IPS-15b (cell line): ENCODE results near the gene ENO4.

Experiments used
- H3K27me3 ChIP-seq: one replicate; pipeline ENCODE4 v1.6.1; 2013; ENCODE audit warnings: low read length; ENCODE audit not compliant: control insufficient read depth, insufficient read depth
- H3K36me3 ChIP-seq: one replicate; pipeline ENCODE4 v1.6.1; 2013; ENCODE audit warnings: low read length; ENCODE audit not compliant: control insufficient read depth, insufficient read depth
- H3K4me1 ChIP-seq: one replicate; pipeline ENCODE4 v1.6.1; 2013; ENCODE audit warnings: mild to moderate bottlenecking, low read length; ENCODE audit not compliant: control insufficient read depth, insufficient read depth
- H3K4me3 ChIP-seq: one replicate; pipeline ENCODE4 v1.5.1; 2013; ENCODE audit warnings: low read depth, low read length
- H3K9ac ChIP-seq: one replicate; pipeline ENCODE4 v1.6.1; 2013; ENCODE audit warnings: low read depth, mild to moderate bottlenecking, low read length
- H3K9me3 ChIP-seq: one replicate; pipeline ENCODE4 v1.6.1; 2013; ENCODE audit warnings: mild to moderate bottlenecking, low read length; ENCODE audit not compliant: control insufficient read depth, insufficient read depth

ENO4 gene

GRCh38 chr10:116815641-116816415 lies 33.5 kb upstream of the ENO4 start:
- H3K4me3 ChIP-seq, result no peak overlapping the region
- peaks cover 2% of the 10 kb centered on the region for H3K27me3 ChIP-seq
- no peaks in the 10 kb centered on the region for H3K9me3 ChIP-seq
- H3K9ac ChIP-seq, result no peak overlapping the region
- H3K4me1 ChIP-seq, result no peaks in the 10 kb centered on the region
- H3K36me3 ChIP-seq, result no peaks in the 10 kb centered on the region

- no peaks in the 10 kb centered on the region for H3K4me1 ChIP-seq
- H3K9ac ChIP-seq, result no peak overlapping the region
- H3K4me3 ChIP-seq, result no peak overlapping the region
- H3K9me3 ChIP-seq, result no peaks in the 10 kb centered on the region
- H3K36me3 ChIP-seq, result no peaks in the 10 kb centered on the region
- H3K27me3 ChIP-seq, result no peaks in the 10 kb centered on the region
Observed at GRCh38 chr10:116817178-116817577, 32.1 kb upstream of the ENO4 start.

GRCh38 chr10:116817780-116818343 lies 31.4 kb upstream of the ENO4 start:
- H3K4me3 ChIP-seq, result no peak overlapping the region
- H3K36me3 ChIP-seq, result no peaks in the 10 kb centered on the region
- no peaks in the 10 kb centered on the region for H3K4me1 ChIP-seq
- H3K27me3 ChIP-seq, result no peaks in the 10 kb centered on the region
- H3K9me3 ChIP-seq, result no peaks in the 10 kb centered on the region
- H3K9ac ChIP-seq, result no peak overlapping the region

GRCh38 chr10:116819999-116820677 lies 29.2 kb upstream of the ENO4 start:
- Histone ChIP-seq H3K36me3 (no peaks in the 10 kb centered on the region), H3K9me3 (no peaks in the 10 kb centered on the region), H3K4me3 (no peak overlapping the region), H3K9ac (no peak overlapping the region), H3K4me1 (no peaks in the 10 kb centered on the region), H3K27me3 (no peaks in the 10 kb centered on the region)

GRCh38 chr10:116825901-116826300 lies 23.4 kb upstream of the ENO4 start:
- Histone ChIP-seq H3K4me3 (no peak overlapping the region), H3K36me3 (no peaks in the 10 kb centered on the region), H3K9ac (no peak overlapping the region), H3K27me3 (no peaks in the 10 kb centered on the region), H3K4me1 (peaks cover 16% of the 10 kb centered on the region), H3K9me3 (no peaks in the 10 kb centered on the region)

- Histone ChIP-seq H3K36me3 (no peaks in the 10 kb centered on the region), H3K4me3 (no peak overlapping the region), H3K9me3 (no peaks in the 10 kb centered on the region), H3K27me3 (no peaks in the 10 kb centered on the region), H3K4me1 (peaks cover 16% of the 10 kb centered on the region), H3K9ac (no peak overlapping the region)
Observed at GRCh38 chr10:116826803-116827202, 22.5 kb upstream of the ENO4 start.

GRCh38 chr10:116827214-116827671 lies 22.1 kb upstream of the ENO4 start:
- peaks cover 16% of the 10 kb centered on the region for H3K4me1 ChIP-seq
- no peak overlapping the region for H3K9ac ChIP-seq
- no peaks in the 10 kb centered on the region for H3K9me3 ChIP-seq
- H3K36me3 ChIP-seq, result no peaks in the 10 kb centered on the region
- H3K27me3 ChIP-seq, result no peaks in the 10 kb centered on the region
- no peak overlapping the region for H3K4me3 ChIP-seq

- H3K9ac ChIP-seq, result no peak overlapping the region
- no peaks in the 10 kb centered on the region for H3K9me3 ChIP-seq
- no peaks in the 10 kb centered on the region for H3K27me3 ChIP-seq
- H3K4me1 ChIP-seq, result peaks cover 16% of the 10 kb centered on the region
- no peaks in the 10 kb centered on the region for H3K36me3 ChIP-seq
- no peak overlapping the region for H3K4me3 ChIP-seq
Observed at GRCh38 chr10:116828116-116828515, 21.2 kb upstream of the ENO4 start.

GRCh38 chr10:116829711-116830110 lies 19.6 kb upstream of the ENO4 start:
- H3K4me3 ChIP-seq, result no peak overlapping the region
- H3K36me3 ChIP-seq, result no peaks in the 10 kb centered on the region
- H3K9me3 ChIP-seq, result no peaks in the 10 kb centered on the region
- H3K9ac ChIP-seq, result no peak overlapping the region
- no peaks in the 10 kb centered on the region for H3K27me3 ChIP-seq
- peaks cover 29% of the 10 kb centered on the region for H3K4me1 ChIP-seq

GRCh38 chr10:116831086-116831485 lies 18.2 kb upstream of the ENO4 start:
- Histone ChIP-seq H3K27me3 (no peaks in the 10 kb centered on the region), H3K9ac (no peak overlapping the region), H3K36me3 (no peaks in the 10 kb centered on the region), H3K4me3 (no peak overlapping the region), H3K4me1 (peaks cover 36% of the 10 kb centered on the region), H3K9me3 (no peaks in the 10 kb centered on the region)

- Histone ChIP-seq H3K27me3 (no peaks in the 10 kb centered on the region), H3K36me3 (no peaks in the 10 kb centered on the region), H3K4me1 (peaks cover 36% of the 10 kb centered on the region), H3K4me3 (no peak overlapping the region), H3K9ac (no peak overlapping the region), H3K9me3 (no peaks in the 10 kb centered on the region)
Observed at GRCh38 chr10:116831790-116832189, 17.5 kb upstream of the ENO4 start.
